Stimulated activated CD4-positive, alpha-beta T cell treated with anti-CD3 and anti-CD28 coated beads, Interleukin-2, amount 100 ng/mL, for 4 hours (primary cell): ENCODE data around the gene MEX3A.
"Not testable (repeated sequence)": the region's sequence is repeated elsewhere in the genome, so short reads cannot be mapped to it uniquely, and the experiment has no call there.

Experiments used
- DNase-seq: peaks from one replicate; pipeline ENCODE4 v3.0.0-alpha.2; 2020; ENCODE audit warnings: low read depth

MEX3A gene

DNA sequence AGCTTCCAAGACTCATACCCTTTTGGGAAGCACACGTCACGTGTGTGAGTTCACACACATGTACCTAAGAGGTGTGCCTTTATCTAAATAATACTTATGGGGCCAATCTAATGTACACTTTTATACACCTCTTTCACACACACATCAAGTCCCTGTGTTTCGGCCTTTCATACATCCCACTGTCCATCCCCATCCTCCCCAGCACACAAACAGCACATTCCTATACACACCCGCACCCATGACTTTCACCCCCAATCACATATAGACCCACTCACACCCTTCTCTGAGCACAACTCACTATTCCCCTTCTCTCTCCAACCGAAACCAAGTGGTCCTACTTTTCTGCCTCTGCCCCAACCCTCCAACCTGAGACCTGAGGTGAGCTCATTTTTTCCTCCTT, 3.5 kb downstream of the MEX3A start:
- no peak for DNase-seq

DNA sequence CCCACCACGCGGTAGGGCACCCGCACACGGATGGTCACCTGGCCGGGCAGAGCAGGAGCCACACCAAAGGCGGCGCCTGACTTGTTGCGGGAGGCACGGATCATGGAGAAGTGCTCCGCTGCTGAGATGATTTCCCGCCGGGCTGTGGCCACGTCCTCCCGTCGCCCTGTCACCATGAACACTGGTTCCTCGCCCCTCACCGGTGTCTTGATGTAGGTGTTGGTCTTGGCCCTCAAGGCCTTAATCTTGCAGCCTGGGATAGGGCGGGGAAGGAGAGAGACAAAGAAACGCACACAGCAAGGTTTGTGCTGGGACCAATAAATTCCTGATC, 4.9 kb downstream of the MEX3A start:
- no peak for DNase-seq

DNA sequence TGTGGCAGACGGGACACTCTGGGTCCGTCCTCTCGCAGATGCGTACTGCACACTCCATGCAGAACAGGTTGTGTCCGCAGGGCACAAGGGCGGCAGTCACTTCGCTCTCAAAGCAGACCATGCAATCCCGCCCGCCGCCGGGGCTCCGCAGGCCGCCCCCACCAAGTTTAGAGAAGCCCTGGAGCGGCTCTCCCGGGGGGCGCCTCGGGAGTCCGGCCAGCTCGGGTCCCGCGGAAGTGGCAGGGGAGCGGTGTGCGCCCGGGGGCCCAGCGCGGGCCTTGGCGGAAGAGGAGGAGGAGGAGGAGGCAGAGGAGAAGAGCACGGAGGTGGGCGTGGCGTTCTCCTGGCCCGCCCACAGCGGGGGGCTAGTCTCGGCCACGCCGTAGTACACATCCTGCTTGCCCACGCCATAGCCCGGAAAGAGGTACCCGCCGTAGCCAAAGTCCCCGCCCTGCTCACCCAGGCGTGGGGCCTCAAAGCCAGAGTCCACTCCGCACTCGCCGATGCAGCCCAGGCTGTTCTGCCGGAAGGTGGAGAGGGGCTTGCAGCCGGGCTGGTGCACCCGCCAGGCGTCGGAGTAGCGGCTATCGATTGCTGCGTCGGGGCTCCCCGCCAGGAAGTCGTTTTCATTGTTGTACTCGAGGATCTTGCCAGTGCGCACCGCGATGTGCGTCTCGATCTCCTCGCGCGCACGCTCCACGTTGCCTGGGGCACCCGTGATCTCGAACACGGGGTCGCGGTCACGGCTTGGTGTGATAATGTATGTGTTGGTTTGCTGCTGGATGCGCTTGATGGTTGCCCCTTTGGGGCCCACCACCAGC, 5.4 kb downstream of the MEX3A start:
- DNase-seq = no peak

DNA sequence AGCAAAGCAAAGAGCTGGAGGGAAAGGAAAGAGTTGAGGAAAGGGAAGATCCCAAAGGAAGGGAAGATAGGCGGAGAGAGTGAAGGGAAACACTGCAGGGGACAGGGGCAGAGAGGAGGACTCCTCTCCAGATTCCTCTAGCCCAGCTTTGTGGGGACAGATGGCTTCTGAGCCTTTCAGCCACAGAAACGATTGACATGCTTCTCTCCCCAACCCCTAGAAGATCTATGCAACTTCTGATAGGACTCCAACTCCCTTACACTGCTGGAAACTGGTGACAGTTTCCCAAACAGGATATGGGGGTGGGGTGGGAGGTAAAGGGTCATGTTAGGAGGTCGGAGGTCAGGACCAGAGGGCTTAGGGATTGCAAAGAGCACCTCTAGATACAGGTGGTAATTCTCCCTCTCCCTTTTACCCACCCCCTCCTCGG, 6.5 kb downstream of the MEX3A start:
- DNase-seq = no peak

DNA sequence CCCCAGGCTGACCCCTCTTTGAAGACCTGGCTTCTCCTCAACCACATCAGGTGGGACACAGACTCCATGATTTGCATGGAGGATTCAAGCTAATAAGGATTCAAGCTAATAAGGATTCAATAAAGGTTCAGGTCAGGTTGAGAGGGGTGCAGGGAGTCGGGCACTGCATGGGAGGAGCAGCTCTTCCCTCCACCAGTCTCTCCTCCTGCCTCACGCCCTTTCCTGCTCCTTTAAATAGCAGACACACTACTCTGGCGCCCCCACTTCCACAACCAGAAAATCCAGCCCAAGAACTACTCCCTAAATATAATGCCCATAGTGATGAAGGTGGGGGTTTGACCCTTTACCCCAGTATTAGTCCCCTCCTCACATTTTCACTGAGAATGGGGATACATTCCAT, 7.1 kb downstream of the MEX3A start:
- no peak for DNase-seq

DNA sequence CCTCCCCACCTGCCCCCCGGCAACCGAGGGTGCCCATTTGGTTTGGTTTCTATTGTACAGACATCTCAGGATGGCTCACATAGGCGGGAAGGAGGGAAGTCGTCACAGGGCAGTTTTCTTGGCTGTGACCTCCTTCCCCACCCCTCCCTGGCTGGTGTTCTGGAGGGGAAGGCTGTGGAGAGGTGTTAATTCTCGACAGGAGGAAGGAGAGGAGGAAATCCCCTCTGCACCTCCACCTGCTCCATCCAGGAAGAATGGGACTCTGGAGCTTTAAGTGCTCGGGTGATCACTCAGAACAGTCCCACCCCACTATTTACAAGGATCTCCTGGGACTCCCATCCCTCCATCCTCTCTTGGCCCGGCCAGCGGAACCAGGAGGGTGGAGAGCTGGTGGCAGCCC, 7.6 kb downstream of the MEX3A start:
- no peak for DNase-seq

DNA sequence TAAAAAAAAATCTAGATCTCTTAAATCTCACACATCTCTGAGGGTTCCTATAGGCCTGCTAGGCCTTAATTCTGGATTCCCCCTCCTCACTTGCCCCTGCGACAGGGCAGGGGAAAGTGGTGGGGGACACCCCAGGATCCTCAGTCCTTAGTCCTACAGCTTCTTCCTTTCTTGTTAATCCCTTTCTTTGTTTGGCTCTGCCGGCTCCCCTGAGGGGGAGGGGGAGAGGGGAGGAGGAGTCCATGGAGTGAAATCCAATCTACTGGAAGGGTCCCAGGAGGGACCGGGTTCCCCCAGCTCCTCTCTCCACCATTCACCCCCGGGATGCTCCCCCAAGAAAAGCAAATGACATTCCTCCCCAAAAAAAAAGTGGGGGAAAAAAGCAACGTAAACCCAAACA, 8.5 kb downstream of the MEX3A start:
- no peak for DNase-seq

DNA sequence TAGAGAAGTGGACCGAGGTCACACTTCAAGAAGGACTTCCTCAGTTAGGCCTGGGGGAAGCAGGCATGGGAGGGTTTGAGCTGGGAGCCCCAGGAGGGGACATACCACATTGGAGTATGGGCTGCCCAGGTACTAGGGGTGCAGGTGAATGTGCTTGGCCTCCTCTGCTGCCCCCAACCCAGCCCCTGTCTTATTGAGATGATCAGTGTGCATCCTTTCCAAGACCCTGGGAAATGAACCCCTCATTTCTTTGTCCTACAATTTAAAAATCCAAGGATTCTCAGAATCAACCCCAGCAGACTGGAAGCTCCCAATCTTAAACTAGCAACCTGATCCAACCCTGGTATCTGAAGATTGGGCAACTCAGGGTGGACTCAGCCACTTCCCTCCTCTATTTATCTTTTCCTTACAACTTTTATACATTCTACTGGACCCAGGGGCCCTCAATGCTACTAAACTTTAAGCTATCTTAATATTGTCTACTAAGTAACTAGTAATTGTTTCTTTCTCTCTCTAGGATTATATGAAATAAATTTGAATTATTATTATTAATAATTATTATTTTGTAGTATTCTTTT, 9.1 kb downstream of the MEX3A start:
- DNase-seq = no peak

DNA sequence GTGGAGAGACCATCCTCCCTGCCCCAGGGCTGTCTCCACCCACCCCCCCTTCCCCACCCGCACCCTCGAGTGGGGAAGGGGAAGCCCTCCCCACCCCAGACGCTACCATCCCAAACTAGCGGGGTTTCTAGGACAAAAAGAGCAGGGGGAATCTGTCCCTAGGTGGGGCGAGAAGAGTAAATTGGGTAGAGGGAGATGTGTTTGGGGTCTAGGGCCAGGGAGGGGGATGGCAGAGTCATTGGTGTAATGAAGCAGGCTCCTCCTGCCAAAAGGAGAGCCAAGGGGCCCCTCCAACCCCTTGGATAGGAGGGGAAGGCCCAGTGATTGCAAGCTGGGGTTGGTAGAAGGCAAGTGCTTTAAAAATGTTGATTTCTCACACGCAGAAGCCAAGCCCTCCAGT, 10.0 kb downstream of the MEX3A start:
- no peak for DNase-seq

DNA sequence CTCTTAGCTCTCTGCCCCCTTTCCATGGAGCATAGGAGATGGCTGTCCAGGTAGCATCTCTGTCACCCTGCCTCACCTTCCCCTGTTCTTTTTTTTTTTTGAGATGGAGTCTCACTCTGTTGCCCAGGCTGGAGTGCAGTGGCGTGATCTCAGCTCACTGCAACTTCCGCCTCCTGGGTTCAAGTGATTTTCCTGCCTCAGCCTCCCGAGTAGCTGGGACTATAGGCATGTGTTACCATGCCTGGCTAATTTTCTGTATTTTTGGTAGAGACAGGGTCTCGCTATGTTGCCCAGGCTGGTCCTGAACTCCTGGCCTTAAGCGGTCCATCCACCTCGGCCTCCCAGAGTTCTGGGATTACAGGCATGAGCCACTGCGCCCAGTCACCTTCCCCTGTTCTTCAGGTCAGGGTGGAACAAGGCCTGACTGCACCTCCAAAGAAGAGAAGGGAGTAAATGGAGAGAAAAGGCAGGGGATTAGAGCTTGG, 10.9 kb downstream of the MEX3A start:
- not testable (repeated sequence) for DNase-seq

DNA sequence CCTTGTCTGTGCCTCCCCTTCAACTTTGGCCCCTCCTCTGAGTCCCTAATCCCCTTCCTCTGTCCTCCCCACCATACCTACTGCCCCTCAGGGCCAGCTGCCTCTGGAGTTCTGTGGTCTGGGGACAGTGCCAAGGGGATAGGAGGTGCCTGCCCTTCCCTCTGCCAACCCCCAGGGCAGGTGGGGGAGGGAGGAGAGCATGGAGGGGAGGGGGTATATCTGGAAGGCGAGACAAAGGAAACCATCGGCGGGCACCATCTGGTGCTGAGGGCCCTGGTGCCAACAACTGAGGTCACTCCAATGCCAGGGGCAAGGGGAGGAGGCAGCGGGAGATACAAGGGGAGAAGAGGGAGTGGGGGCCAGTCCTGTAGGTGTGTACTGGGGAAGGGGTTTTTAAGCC, 11.7 kb downstream of the MEX3A start:
- no peak for DNase-seq

DNA sequence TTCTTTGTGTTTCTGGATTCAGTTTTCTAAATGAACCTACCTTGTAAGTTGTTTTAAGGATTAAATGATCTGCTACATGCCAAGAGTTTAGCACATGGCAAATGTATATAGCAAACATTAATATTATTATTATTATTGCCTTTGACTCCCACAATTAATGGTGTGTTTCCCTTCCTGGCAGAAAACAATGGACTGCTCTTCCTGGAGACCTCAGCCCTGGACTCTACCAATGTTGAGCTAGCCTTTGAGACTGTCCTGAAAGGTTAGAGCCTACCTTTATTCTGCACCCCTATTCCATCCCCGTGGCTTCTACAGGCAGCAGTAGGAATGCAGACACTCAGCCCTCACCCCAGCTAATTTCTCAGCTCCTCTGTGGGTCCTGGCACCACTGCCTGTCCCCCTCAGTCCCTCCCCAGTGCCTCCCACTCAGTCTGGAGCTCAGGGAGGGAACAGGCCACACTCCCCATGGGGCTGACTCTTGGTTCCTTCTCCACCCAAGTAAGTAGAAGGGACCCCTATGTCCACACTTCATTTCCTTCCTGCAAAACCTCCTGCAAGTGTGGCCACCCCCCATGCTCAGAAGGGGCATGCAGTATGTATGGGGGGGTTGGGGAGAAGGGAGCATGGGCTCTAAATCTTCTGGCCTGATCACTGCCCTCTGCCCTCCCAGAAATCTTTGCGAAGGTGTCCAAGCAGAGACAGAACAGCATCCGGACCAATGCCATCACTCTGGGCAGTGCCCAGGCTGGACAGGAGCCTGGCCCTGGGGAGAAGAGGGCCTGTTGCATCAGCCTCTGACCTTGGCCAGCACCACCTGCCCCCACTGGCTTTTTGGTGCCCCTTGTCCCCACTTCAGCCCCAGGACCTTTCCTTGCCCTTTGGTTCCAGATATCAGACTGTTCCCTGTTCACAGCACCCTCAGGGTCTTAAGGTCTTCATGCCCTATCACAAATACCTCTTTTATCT, 12.5 kb downstream of the MEX3A start:
- DNase-seq = no peak

DNA sequence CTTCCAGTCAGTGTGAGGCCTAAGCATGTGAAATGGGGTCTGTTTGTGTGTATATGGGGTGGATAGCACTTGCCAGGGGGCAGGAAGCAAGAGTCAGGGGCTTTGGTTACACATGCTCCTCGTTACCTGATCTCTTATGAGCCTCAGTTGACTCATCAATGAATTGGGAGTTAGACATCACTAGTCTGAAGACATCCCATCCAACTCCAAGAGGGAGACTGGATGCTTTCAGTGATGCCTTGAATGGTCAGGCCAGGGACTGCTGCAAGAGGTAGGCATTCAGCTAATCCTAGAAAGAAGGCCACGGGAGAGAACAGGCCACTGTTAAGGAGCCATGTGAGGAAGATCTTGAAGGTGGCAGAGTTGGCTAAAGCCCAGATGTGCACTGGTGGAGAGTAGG, 15.0 kb downstream of the MEX3A start:
- DNase-seq = no peak

DNA sequence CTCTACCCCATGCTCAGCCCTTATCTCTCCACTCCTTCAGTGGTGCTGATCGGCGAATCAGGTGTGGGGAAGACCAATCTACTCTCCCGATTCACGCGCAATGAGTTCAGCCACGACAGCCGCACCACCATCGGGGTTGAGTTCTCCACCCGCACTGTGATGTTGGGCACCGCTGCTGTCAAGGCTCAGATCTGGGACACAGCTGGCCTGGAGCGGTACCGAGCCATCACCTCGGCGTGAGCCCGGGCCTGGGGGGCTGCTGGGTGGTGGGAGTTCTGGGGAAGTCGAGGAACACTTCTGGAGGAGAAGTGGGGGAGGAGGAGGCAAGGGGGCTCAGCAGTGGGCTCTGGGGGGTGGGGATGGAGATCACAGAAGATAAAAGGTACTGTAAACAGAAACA, 16.4 kb downstream of the MEX3A start:
- no peak for DNase-seq

DNA sequence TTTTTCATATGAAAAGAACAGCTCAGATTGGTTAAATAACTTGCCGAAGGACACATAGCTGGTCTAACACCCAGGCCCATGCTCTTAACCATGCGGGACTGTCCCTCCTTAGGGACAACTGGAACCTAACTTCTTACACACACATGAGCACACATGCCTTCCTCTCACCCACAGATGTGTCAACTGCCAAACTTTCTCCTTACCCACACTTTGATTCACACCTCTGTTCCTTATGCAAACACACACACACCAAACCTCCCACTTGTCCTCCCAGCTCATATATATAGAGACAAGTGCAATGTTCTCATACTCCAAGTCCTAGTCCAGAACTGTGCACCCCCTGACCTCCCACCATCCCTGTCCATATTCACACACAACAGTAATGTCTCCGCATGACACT, 17.1 kb downstream of the MEX3A start:
- no peak for DNase-seq

DNA sequence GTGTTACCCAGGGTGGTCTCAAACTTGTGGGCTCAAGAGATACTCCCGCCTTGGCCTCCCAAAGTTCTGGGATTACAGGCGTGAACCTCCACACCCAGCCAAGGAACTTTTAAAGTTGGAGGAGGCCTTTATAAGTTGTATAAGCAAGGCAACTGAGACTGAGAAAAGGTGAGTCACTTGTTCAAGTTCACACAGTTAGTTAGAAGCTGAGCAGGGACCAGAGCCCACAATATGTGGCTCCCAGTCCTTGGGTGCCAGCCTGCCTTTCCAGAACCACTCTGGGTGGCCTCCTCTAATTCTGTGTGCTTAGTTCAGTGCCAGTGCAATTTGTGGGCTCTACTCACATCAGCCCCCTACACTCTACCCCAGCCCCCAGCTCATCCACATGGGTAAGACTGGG, 17.6 kb downstream of the MEX3A start:
- DNase-seq = no peak

DNA sequence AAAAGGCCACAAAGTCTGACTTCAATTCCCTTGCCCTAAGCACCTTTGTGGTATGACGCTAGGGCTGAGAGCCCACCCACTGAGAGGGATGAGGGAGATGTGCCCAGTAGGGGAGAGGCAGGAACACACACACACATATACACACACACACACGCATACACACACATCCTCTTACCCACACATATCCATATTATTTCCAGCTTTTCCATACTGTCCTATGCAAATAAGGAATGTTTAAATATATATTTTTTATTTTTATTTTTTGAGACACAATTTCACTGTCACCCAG, 18.3 kb downstream of the MEX3A start:
- no peak for DNase-seq

DNA sequence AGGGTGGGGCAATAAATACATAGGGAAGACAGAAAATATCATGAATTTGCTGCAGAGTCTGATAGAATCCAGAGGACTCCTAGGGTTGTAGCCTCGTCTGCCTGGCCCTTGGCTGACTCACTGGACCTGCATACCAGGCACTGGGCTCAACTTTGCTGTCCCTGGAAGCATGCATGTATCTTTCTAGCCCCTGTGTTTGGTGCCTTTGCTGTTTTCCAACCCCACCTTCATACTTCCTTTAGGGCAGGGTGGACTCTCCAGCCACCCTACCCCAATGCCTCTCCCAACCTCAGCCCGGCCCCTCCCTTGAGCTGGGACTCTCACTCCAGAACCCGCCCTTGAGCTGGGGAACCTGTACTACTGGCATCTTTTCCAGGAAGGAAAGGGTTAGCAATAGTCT, 20.1 kb downstream of the MEX3A start:
- no peak for DNase-seq

DNA sequence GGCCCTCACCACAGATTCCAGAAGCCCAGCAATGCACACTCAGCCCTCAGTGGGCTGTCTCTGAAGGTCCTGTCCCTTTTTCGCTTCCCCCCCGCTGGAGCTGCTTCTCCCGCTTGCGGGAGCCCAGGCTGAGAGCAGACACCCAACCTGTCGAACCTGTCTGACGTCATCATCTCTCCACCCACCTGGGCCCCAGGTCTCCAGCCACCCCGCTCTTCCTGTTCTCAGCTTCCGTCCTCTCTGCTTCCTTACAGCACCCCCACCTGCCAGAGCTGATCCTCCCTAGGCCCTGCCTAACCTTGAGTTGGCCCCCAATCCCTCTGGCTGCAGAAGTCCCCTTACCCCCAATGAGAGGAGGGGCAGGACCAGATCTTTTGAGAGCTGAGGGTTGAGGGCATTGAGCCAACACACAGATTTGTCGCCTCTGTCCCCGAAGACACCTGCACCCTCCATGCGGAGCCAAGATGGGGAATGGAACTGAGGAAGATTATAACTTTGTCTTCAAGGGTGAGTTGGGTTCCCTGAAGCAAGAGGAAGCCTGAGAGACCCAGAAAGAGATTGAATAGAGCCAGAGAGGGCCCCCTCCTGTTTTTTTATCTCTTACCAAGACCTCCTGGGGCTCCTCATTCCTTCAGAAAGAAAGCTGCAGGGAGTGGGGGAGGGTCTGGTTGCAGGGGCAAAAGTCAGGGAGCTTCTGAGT, 21.2 kb downstream of the MEX3A start, which contains the start of gene RAB25:
TSS of gene RAB25 (plus strand) at position 224 of the 700 bp plus-strand sequence. CDS start at position 465, 241 bp downstream.
- no peak for DNase-seq

DNA sequence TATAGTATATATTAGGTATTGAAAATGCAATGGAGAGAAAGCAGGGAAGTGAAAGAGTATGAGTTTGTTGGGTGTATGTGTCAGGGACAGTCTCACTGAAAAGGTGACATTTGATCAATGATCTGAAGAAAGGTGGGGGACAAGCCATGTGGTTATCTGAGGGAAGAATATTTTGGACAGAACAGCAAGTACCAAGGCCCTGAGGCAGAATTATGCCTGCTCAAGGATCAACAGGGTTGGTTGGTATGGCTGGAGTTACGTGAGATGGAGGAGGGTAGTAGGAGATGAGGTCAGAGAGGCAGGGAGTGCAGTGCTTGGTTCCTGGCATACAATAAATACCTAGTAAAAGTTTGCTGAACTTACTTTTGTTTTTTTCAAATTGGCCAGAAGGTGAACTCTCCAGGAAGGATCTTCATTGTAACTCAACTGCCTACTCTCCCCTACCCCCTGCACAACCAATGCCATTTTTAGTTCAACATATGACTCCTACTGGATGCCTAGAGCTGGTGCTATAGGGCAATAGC, 25.9 kb downstream of the MEX3A start:
- DNase-seq = no peak

DNA sequence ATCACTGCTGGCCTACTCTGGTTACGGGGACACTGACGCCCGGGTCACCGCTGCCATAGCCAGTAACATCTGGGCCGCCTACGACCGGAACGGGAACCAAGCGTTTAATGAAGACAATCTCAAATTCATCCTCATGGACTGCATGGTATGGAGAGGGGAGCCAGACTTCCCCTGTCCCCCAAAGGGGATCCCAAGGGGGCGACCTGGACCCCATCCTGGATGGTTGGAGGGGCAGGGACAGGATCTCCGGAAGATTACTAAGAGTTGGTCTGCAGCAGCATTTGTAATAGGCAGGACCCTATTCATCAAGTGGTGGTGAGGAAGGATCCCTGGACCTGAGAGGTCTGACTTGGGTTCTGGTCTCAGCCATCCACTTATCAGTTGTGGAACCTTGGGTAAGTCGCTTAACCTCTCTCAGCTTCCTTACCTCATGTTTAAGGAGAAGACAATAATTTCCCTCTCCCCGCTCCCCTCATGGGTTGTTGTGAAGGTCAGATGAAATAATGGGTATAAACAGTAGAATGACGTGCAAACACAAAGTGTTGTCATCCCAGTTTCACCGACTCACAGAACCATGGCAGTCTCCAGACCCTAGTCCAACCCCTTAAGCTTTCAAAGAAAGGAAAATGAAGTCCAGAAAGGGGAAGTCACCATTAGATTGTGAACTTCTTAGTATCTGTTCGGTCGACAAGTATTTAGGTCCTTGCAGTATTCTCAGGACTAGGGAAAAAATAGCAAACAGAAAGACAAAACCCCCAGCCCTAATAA, 26.8 kb downstream of the MEX3A start:
- no peak for DNase-seq
